ENCODE results near the gene SRC.

- TF ChIP-seq POLR2AphosphoS5 (IDR thresholded peaks at IDR 0.05; ENCODE audit: borderline replicate concordance, low read depth, low read length): no peak
- no peak for TF ChIP-seq EZH2 (IDR thresholded peaks at IDR 0.05)
Observed at GRCh38 chr20:37305839-37306238, 40.1 kb upstream of the SRC start.
